Omental fat pad (tissue), 4 donors: Measurements from ENCODE around the gene RNF2. TPM values are rescaled to one million over a fixed set of nuclear protein-coding genes. Genes with fewer than 3 reads are reported as not detected.

Source experiments
- ATAC-seq: fragments of 150-250 bp; one replicate; pipeline ENCODE4 v1.9.1; 2016; ENCODE audit warnings: mild to moderate bottlenecking, moderate library complexity; ENCODE audit not compliant: low FRiP score
- DNase-seq: peaks from one replicate; pipeline ENCODE4 v3.0.0-alpha.2; 2019; ENCODE audit warnings: low spot score
- CTCF ChIP-seq, 3 donors: fragments of 450-650 bp; IDR thresholded peaks; one replicate each; pipeline ENCODE4 v1.5.1; 2016 to 2017; ENCODE audit warnings: antibody characterized with exemption in 3 of 3, mild to moderate bottlenecking in 3 of 3, moderate library complexity in 2 of 3
- small RNA-seq: library from RNA; depleted of rRNA; stranded (forward); fragments of <200 nt; gene quantifications from one replicate; pipeline ENCODE3, GENCODE V24; 2016
- total RNA-seq, 4 donors: library from RNA; depleted of rRNA; stranded (reverse); fragments of >200 nt; gene quantifications; one replicate each; pipeline ENCODE4 v1.1.0, GENCODE V29; 2016

Gene RNF2
- total RNA-seq, 4 donors from 2014 or later: 15.9 to 27.6 (median 18.3) TPM

- no peak for TF ChIP-seq CTCF (IDR thresholded peaks at IDR 0.05)
- no peak for DNase-seq
- no peak for ATAC-seq
Observed at GRCh38 chr1:185144233-185144632, 98.9 kb downstream of the RNF2 start.

GRCh38 chr1:185151215-185151614, 105.9 kb downstream of the RNF2 start:
- ATAC-seq: no peak
- no peak for TF ChIP-seq CTCF (IDR thresholded peaks at IDR 0.05)
- no peak for DNase-seq

Small RNA genes within 50 kb of the gene (small RNA-seq; reads per million reads assigned to genes)
- gene RNA5SP72: not detected

Other genes with a start within 250 kb of the RNF2 start
- gene NIBAN1, start 71.0 kb upstream of the RNF2 start, total RNA-seq: 10 to 100 TPM; 10.7 to 34.7 (median 15.8) TPM
- 10 to 100 TPM in 3 of 4 donors, 1 to 10 TPM in 1; 7.2 to 15.1 (median 12.4) TPM for gene TRMT1L, start 111.4 kb downstream of the RNF2 start, total RNA-seq
- 10 to 100 TPM in 1 of 4 donors, 1 to 10 TPM in 3; 3.6 to 15.1 (median 7.3) TPM for gene SWT1, start 111.6 kb downstream of the RNF2 start, total RNA-seq